K562 (cell line): Measurements from ENCODE around the gene DLX3. TPM values are rescaled to one million over a fixed set of nuclear protein-coding genes. Genes with fewer than 3 reads are reported as not detected.

Experiments
- ATAC-seq: fragments of 200-7000 bp; cut with Tn5 transposase; 3 replicates; pipeline ENCODE4 v1.9.1; 2020; ENCODE audit warnings: moderate library complexity
- BruUV-seq: library from RNA; stranded (reverse); fragments of 400-500 nt; replicated peaks from 2 replicates; lab custom pipeline; 2021; lab: Mats Ljungman, UMichigan
- CTCF ChIA-PET: fragments of 300-600 bp; formaldehyde crosslinking; extraction: SDS; loops from one replicate; lab custom pipeline; 2021; ENCODE audit warnings: low intra/inter-chr PET ratio; lab: Yijun Ruan, JAX
- POLR2A ChIA-PET: fragments of 300-600, 350-650 bp; sonication (Branson Sonifier 250); formaldehyde crosslinking; extraction: SDS; loops from one replicate; lab custom pipeline; 2021; ENCODE audit warnings: antibody characterized with exemption, inconsistent platforms; lab: Yijun Ruan, JAX
- DNase-seq, 4 experiments: peaks; one replicate each; pipeline versions ENCODE4 v3.0.0 to v3.0.0-alpha.2; 2011 to 2018; ENCODE audit warnings: low spot score in 3 of 4, mixed read lengths in 3 of 4; ENCODE audit errors: extremely low read depth in 1 of 4
- FAIRE-seq: peaks from 2 replicates; lab custom pipeline; 2011; peaks lifted over from hg19 to GRCh38; lab: Jason Lieb, UNC
- H2AFZ ChIP-seq: 2 replicates; pipeline ENCODE4 v1.6.0; 2011; ENCODE audit warnings: low read depth, low read length, control low read depth, inconsistent platforms
- H3K27ac ChIP-seq: fragments of 200-600 bp; 3 replicates; pipeline ENCODE4 v1.8.0; 2011; ENCODE audit warnings: low read depth, mild to moderate bottlenecking, control low read depth, inconsistent platforms, low read length, moderate library complexity, mixed read lengths; ENCODE audit errors: extremely low read depth
- H3K27me3 ChIP-seq, 2 experiments: fragments of 300-600 bp in 1 of 2; 2 replicates in 1 of 2; 3 replicates in 1 of 2; pipeline versions ENCODE4 v1.6.0 to v1.8.0; 2011; ENCODE audit warnings: inconsistent platforms in 2 of 2, low read length in 2 of 2, mild to moderate bottlenecking in 1 of 2, mixed read lengths in 1 of 2, moderate library complexity in 1 of 2; ENCODE audit not compliant: control insufficient read depth in 2 of 2, insufficient read depth in 2 of 2
- H3K36me3 ChIP-seq: fragments of 300-600 bp; 3 replicates; pipeline ENCODE4 v1.8.0; 2011; ENCODE audit warnings: mild to moderate bottlenecking, low read length, inconsistent platforms; ENCODE audit not compliant: control insufficient read depth, insufficient read depth
- H3K4me1 ChIP-seq, 2 experiments: fragments of 200-600 bp in 1 of 2; replicated peaks in 1 of 2; 2 replicates in 1 of 2; 3 replicates in 1 of 2; pipeline versions ENCODE4 v1.5.1 to v1.8.0; 2011; ENCODE audit warnings: inconsistent platforms in 2 of 2, low read length in 2 of 2, mild to moderate bottlenecking in 1 of 2, mixed read lengths in 1 of 2, moderate library complexity in 1 of 2; ENCODE audit not compliant: control insufficient read depth in 2 of 2, insufficient read depth in 2 of 2
- H3K4me2 ChIP-seq: 2 replicates; pipeline ENCODE4 v1.6.1; 2011; ENCODE audit warnings: low read length, control low read depth, inconsistent platforms, mixed read lengths; ENCODE audit not compliant: insufficient read depth
- H3K4me3 ChIP-seq: fragments of 200-600 bp; sonication (generic), shearing (Covaris generic); 2 replicates; pipeline ENCODE4 v1.5.1; 2016; ENCODE audit warnings: control low read depth, inconsistent platforms
- H3K79me2 ChIP-seq: fragments of 200-600 bp; 3 replicates; pipeline ENCODE4 v1.8.0; 2011; ENCODE audit warnings: low read length, inconsistent platforms; ENCODE audit not compliant: control insufficient read depth, insufficient read depth
- H3K9ac ChIP-seq, 2 experiments: 2 replicates each; pipeline versions ENCODE4 v1.6.0 to v1.6.1; 2011; ENCODE audit warnings: low read depth in 2 of 2, low read length in 2 of 2, control low read depth in 1 of 2, inconsistent platforms in 1 of 2, mild to moderate bottlenecking in 1 of 2, mixed read lengths in 1 of 2; ENCODE audit not compliant: insufficient read depth in 1 of 2
- H3K9me1 ChIP-seq: one replicate; pipeline ENCODE4 v1.6.0; 2011; ENCODE audit warnings: inconsistent platforms, mild to moderate bottlenecking, low read length, moderate library complexity; ENCODE audit not compliant: control insufficient read depth, insufficient read depth
- H3K9me3 ChIP-seq: replicated peaks from 2 replicates; pipeline ENCODE4 v1.5.1; 2011; ENCODE audit warnings: low read depth, low read length, inconsistent platforms; ENCODE audit not compliant: control insufficient read depth, insufficient read depth
- H4K20me1 ChIP-seq: replicated peaks from 2 replicates; pipeline ENCODE4 v1.6.1; 2011; ENCODE audit warnings: low read length, inconsistent platforms, mixed read lengths; ENCODE audit not compliant: control insufficient read depth, insufficient read depth
- FOS ChIP-seq: IDR thresholded peaks from 3 replicates; pipeline ENCODE4 v1.6.1; 2011; ENCODE audit not compliant: insufficient read length; ENCODE audit errors: extremely low read depth
- FOXJ2 ChIP-seq: fragments of 200-800 bp; sonication (Bioruptor generic); IDR thresholded peaks from 2 replicates; pipeline ENCODE4 v1.6.1; 2016; ENCODE audit warnings: missing genetic modification characterization, missing compliant biosample characterization
- IRF2 ChIP-seq: sonication (generic); formaldehyde crosslinking; IDR thresholded peaks from 2 replicates; pipeline ENCODE4 v1.8.1; 2022; ENCODE audit warnings: mild to moderate bottlenecking, missing genetic modification reagents
- MLLT1 ChIP-seq, 2 experiments: fragments of 450-650 bp; IDR thresholded peaks; 2 replicates each; pipeline ENCODE4 v1.6.1; 2016
- MTA2 ChIP-seq: fragments of 450-650 bp; IDR thresholded peaks from 2 replicates; pipeline ENCODE4 v1.6.1; 2016; ENCODE audit warnings: low read depth
- RBM15 ChIP-seq: fragments of 200-400 bp; formaldehyde crosslinking; IDR thresholded peaks from 2 replicates; pipeline ENCODE4 v1.6.1; 2018; ENCODE audit warnings: mild to moderate bottlenecking, low read length, moderate library complexity; ENCODE audit not compliant: insufficient read depth
- ZNF140 ChIP-seq: fragments of 250-450 bp; sonication (Bioruptor Pico); IDR thresholded peaks from 2 replicates; pipeline ENCODE4 v1.8.0; 2021; ENCODE audit warnings: moderate library complexity, mild to moderate bottlenecking, inconsistent platforms
- ZNF589 ChIP-seq: fragments of 200-800 bp; sonication (Bioruptor generic); IDR thresholded peaks from 2 replicates; pipeline ENCODE4 v1.6.1; 2016; ENCODE audit warnings: low read depth, missing genetic modification characterization, missing compliant biosample characterization
- ZNF75A ChIP-seq: fragments of 450-650 bp; formaldehyde crosslinking; IDR thresholded peaks from 2 replicates; pipeline ENCODE4 v1.4.0; 2020; ENCODE audit warnings: mild to moderate bottlenecking
- WGBS: fragments of 100-300 bp; shearing (Covaris generic); methylation state at CpG from one replicate; pipeline ENCODE4 v1.1.6; 2016; ENCODE audit warnings: low coverage, mixed read lengths; ENCODE audit not compliant: insufficient coverage; ENCODE audit errors: missing lambda C conversion rate; 5-methylcytosine and 5-hydroxymethylcytosine counted together
- in situ Hi-C: fragments of 300-500 bp; cut with MboI; formaldehyde crosslinking; loops from 4 replicates; pipeline ENCODE4 v1.15.0; 2018; ENCODE audit warnings: inconsistent platforms, mixed read lengths
- intact Hi-C: fragments of 100-400 bp; cut with micrococcal nuclease; formaldehyde crosslinking; loops from 2 replicates; pipeline ENCODE4 v1.14.2; 2022
- polyA plus RNA-seq, 8 experiments: library from polyadenylated mRNA; depleted of rRNA in 4 of 8; stranded (reverse) in 5 of 8; unstranded in 3 of 8; fragments of >200 nt; fragmentation: Nextera tagmentation in 2 of 8; fragmentation: Illumina TruSeq in 1 of 8; extraction: Ambion mirVana in 2 of 8; extraction: Trizol in 1 of 8; gene quantifications; 2 replicates each; pipeline versions ENCODE4 v1.2.1 to v1.2.3, GENCODE V29; 2011 to 2014; ENCODE audit warnings: inconsistent platforms in 1 of 8, missing spikeins in 1 of 8
- total RNA-seq, 7 experiments: library from RNA; depleted of rRNA in 6 of 7; stranded (reverse); fragments of >200 nt in 6 of 7; fragmentation: Illumina TruSeq in 2 of 7; extraction: Trizol in 2 of 7; gene quantifications; 2 replicates each; pipeline versions ENCODE4 v1.2.1 to v1.2.3, GENCODE V29; 2011 to 2021; ENCODE audit warnings: low replicate concordance in 1 of 7
- TF ChIP-seq, protein P1 (sequence below): fragments of 450-650 bp; IDR thresholded peaks from 2 replicates; pipeline ENCODE4 v1.6.1; 2018; ENCODE audit not compliant: partially characterized antibody

The DLX3 gene
- total and polyA plus RNA-seq, 9 of the 15 experiments (the other 6 are each of a cell fraction or from before 2014, with no cell fraction given), result not detected

DNA sequence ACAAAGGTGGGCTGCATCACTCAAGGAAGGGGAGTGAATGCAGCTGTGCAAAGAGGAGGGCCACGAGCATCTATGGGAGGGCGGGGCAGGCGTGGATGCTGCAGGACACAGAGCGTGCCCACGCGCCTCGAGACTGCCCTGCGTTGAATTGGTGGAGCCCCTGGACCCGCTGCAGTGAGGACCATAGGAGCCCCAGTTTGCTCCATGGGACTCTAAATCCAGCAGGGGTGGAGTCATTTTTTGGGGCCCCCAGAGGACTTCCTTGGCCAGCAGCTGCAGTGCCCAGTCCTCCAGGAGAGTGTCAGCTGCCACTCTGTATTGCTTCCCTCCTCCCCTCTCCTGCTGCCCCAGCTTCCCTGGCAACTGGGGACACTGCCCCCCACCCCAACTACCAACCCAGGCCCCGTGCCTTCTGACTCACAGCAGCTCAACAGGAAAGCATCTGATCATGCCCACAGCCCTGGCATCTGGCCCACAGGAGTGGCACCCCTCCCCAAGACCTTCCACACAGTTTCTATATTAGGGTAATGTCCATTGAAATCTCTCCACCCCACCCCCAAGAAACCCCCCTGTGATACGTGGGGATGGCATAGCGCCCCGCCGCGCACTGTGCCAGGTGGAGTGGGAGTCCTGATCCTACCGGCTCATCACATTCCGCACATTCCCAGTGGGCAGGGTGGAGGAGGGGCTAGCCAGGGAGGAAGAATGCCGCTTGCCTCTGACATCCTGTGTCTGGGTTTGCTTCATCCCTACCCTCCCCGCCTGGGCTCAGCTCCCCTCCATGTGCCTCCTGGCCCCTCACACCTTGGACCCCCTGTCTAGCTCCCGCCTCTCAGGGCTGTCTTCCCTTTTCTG lies 33.1 kb upstream of the DLX3 start:
- intact Hi-C loops, result loop anchor here (1.0 to 2.0 kb wide), 2 partner anchors 51 to 59 kb away; no protein-coding TSS in a partner anchor
- no peak for TF ChIP-seq ZNF75A (CRISPR knock-in tag)
- TF ChIP-seq MTA2, result no peak
- TF ChIP-seq, protein P1, sequence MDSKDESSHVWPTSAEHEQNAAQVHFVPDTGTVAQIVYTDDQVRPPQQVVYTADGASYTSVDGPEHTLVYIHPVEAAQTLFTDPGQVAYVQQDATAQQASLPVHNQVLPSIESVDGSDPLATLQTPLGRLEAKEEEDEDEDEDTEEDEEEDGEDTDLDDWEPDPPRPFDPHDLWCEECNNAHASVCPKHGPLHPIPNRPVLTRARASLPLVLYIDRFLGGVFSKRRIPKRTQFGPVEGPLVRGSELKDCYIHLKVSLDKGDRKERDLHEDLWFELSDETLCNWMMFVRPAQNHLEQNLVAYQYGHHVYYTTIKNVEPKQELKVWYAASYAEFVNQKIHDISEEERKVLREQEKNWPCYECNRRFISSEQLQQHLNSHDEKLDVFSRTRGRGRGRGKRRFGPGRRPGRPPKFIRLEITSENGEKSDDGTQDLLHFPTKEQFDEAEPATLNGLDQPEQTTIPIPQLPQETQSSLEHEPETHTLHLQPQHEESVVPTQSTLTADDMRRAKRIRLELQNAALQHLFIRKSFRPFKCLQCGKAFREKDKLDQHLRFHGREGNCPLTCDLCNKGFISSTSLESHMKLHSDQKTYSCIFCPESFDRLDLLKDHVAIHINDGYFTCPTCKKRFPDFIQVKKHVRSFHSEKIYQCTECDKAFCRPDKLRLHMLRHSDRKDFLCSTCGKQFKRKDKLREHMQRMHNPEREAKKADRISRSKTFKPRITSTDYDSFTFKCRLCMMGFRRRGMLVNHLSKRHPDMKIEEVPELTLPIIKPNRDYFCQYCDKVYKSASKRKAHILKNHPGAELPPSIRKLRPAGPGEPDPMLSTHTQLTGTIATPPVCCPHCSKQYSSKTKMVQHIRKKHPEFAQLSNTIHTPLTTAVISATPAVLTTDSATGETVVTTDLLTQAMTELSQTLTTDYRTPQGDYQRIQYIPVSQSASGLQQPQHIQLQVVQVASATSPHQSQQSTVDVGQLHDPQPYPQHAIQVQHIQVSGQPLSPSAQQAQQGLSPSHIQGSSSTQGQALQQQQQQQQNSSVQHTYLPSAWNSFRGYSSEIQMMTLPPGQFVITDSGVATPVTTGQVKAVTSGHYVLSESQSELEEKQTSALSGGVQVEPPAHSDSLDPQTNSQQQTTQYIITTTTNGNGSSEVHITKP, result no peak
- TF ChIP-seq IRF2, result no peak
- no peak for TF ChIP-seq RBM15
- TF ChIP-seq ZNF589 (CRISPR knock-in tag), result no peak
- no peak for TF ChIP-seq FOXJ2 (tag)
- no peak for TF ChIP-seq ZNF140 (CRISPR knock-in tag)
- TF ChIP-seq FOS, result no peak
- no peak for TF ChIP-seq MLLT1 (IDR thresholded peaks at IDR 0.05)
- TF ChIP-seq, all 486 proteins: peak for 0
- peaks cover 0 to 5% of the 10 kb centered on the region in 2 experiments; a peak in 2 of 5 replicates for H3K27me3 ChIP-seq
- ATAC-seq, result no peak
- in situ Hi-C loops, result no loop called here
- POLR2A ChIA-PET, result interaction anchor here (0.7 kb wide), 1 partner anchor 59 kb away, joined by 3 read pairs; no protein-coding TSS in a partner anchor
- WGBS, result 25% methylated on average over 18 of the region's 20 CpGs
- no peak overlapping the region for H3K4me3 ChIP-seq
- H4K20me1 ChIP-seq, result 0 out of 2 replicates have a peak, but pooled peaks cover 4% of the 10 kb centered on the region
- no peak for FAIRE-seq
- H3K36me3 ChIP-seq, result no peaks in the 10 kb centered on the region
- peaks cover 0 to 4% of the 10 kb centered on the region in 2 experiments; a peak in 2 of 5 replicates for H3K4me1 ChIP-seq
- no TSS peak for BruUV-seq
- H3K27ac ChIP-seq, result no peak overlapping the region
- H3K9me3 ChIP-seq, result peaks cover 15% of the 10 kb centered on the region
- H3K79me2 ChIP-seq, result no peaks in the 10 kb centered on the region
- no peak overlapping the region for H2AFZ ChIP-seq
- H3K9me1 ChIP-seq, result no peaks in the 10 kb centered on the region
- no peak overlapping the region for H3K4me2 ChIP-seq
- CTCF ChIA-PET, result interaction anchor here (0.6 to 3.4 kb wide), 2 partner anchors 28 to 59 kb away, joined by 3 to 35 read pairs; partner anchors contain the start of gene ITGA3
- H3K9ac ChIP-seq, result no peak overlapping the region
- DNase-seq, result no peak
